IMR-90 (cell line): ENCODE data around the gene DYRK1A. TPM values are rescaled to one million over a fixed set of nuclear protein-coding genes. Genes with fewer than 3 reads are reported as not detected.

ENCODE experiments used
- ATAC-seq: fragments of 200-7000 bp; cut with Tn5 transposase; 2 replicates; pipeline ENCODE4 v1.9.1; 2020; ENCODE audit warnings: low read depth, mild to moderate bottlenecking, moderate library complexity
- BruUV-seq: library from RNA; stranded (reverse); fragments of 400-500 nt; replicated peaks from 2 replicates; lab custom pipeline; 2021; lab: Mats Ljungman, UMichigan
- CTCF ChIA-PET: fragments of 300-600 bp; formaldehyde crosslinking; extraction: SDS; loops from one replicate; lab custom pipeline; 2021; ENCODE audit warnings: antibody characterized with exemption; lab: Yijun Ruan, JAX
- POLR2A ChIA-PET: fragments of 300-600 bp; sonication (Branson Sonifier 250); formaldehyde crosslinking; loops from one replicate; lab custom pipeline; 2022; ENCODE audit warnings: antibody characterized with exemption; ENCODE audit not compliant: unreplicated experiment; lab: Charles Lee
- DNase-seq: peaks from one replicate; pipeline ENCODE4 v3.0.0; 2013
- H2AFZ ChIP-seq: replicated peaks from 2 replicates; pipeline ENCODE3; 2013; ENCODE audit warnings: low read length, mild to moderate bottlenecking; ENCODE audit not compliant: poor library complexity
- H2AK5ac ChIP-seq: 2 replicates; pipeline ENCODE4 v1.6.1; 2013; ENCODE audit warnings: low read depth, low read length, inconsistent platforms
- H2AK9ac ChIP-seq: replicated peaks from 2 replicates; pipeline ENCODE3; 2013; ENCODE audit warnings: mild to moderate bottlenecking, low read depth, low read length, moderate library complexity; ENCODE audit not compliant: poor library complexity
- H2BK120ac ChIP-seq: 2 replicates; pipeline ENCODE4 v1.6.1; 2013; ENCODE audit warnings: low read depth, low read length, inconsistent platforms
- H2BK15ac ChIP-seq: 3 replicates; pipeline ENCODE4 v1.6.1; 2013; ENCODE audit warnings: low read depth, low read length, inconsistent platforms
- H2BK20ac ChIP-seq: 2 replicates; pipeline ENCODE4 v1.6.1; 2013; ENCODE audit warnings: low read depth, mild to moderate bottlenecking, inconsistent platforms, low read length, moderate library complexity
- H2BK5ac ChIP-seq: 2 replicates; pipeline ENCODE4 v1.6.1; 2013; ENCODE audit warnings: mild to moderate bottlenecking, low read depth, low read length, inconsistent platforms; ENCODE audit not compliant: poor library complexity, severe bottlenecking
- H3K14ac ChIP-seq: replicated peaks from 2 replicates; pipeline ENCODE4 v1.6.1; 2013; ENCODE audit warnings: low read depth, low read length, inconsistent platforms
- H3K18ac ChIP-seq: 2 replicates; pipeline ENCODE4 v1.6.1; 2013; ENCODE audit warnings: low read depth, low read length, control low read depth
- H3K23ac ChIP-seq: 2 replicates; pipeline ENCODE4 v1.6.1; 2013; ENCODE audit warnings: low read depth, low read length, inconsistent platforms
- H3K27ac ChIP-seq: 2 replicates; pipeline ENCODE4 v1.5.1; 2013; ENCODE audit warnings: mild to moderate bottlenecking, control low read depth, low read length; ENCODE audit not compliant: insufficient read depth
- H3K27me3 ChIP-seq: 2 replicates; pipeline ENCODE4 v1.6.1; 2013; ENCODE audit warnings: low read length; ENCODE audit not compliant: control insufficient read depth, insufficient read depth
- H3K36me3 ChIP-seq: 2 replicates; pipeline ENCODE4 v1.6.1; 2013; ENCODE audit warnings: low read length, mixed read lengths; ENCODE audit not compliant: control insufficient read depth, insufficient read depth
- H3K4ac ChIP-seq: 2 replicates; pipeline ENCODE4 v1.6.1; 2013; ENCODE audit warnings: low read depth, low read length, inconsistent platforms
- H3K4me1 ChIP-seq: 2 replicates; pipeline ENCODE4 v1.6.1; 2013; ENCODE audit warnings: low read length, mixed read lengths; ENCODE audit not compliant: control insufficient read depth, insufficient read depth
- H3K4me2 ChIP-seq: 2 replicates; pipeline ENCODE4 v1.6.1; 2013; ENCODE audit warnings: low read depth, mild to moderate bottlenecking, control low read depth, low read length, moderate library complexity
- H3K4me3 ChIP-seq: 2 replicates; pipeline ENCODE4 v1.5.1; 2013; ENCODE audit warnings: low read depth, mild to moderate bottlenecking, control low read depth, low read length, moderate library complexity; ENCODE audit not compliant: insufficient read depth
- H3K56ac ChIP-seq: 2 replicates; pipeline ENCODE4 v1.6.1; 2013; ENCODE audit warnings: low read length, inconsistent platforms; ENCODE audit not compliant: insufficient read depth; ENCODE audit errors: extremely low read depth
- H3K79me1 ChIP-seq, 2 experiments: 2 replicates each; pipeline ENCODE4 v1.6.1; 2013; ENCODE audit warnings: low read length in 2 of 2, inconsistent platforms in 1 of 2, low read depth in 1 of 2
- H3K9ac ChIP-seq: 2 replicates; pipeline ENCODE4 v1.6.1; 2013; ENCODE audit warnings: low read depth, low read length, control low read depth
- H3K9me1 ChIP-seq: 2 replicates; pipeline ENCODE4 v1.6.1; 2013; ENCODE audit warnings: low read length, inconsistent platforms; ENCODE audit not compliant: insufficient read depth
- H3K9me3 ChIP-seq: 2 replicates; pipeline ENCODE4 v1.6.1; 2013; ENCODE audit warnings: low read length; ENCODE audit not compliant: control insufficient read depth, insufficient read depth
- H4K20me1 ChIP-seq: 2 replicates; pipeline ENCODE4 v1.6.1; 2013; ENCODE audit warnings: low read length, inconsistent platforms; ENCODE audit not compliant: insufficient read depth
- H4K5ac ChIP-seq: 2 replicates; pipeline ENCODE4 v1.6.1; 2013; ENCODE audit warnings: mild to moderate bottlenecking, low read depth, low read length, control low read depth
- H4K8ac ChIP-seq, 2 experiments: 2 replicates each; pipeline ENCODE4 v1.6.1; 2013; ENCODE audit warnings: low read depth in 2 of 2, low read length in 2 of 2, control low read depth in 1 of 2, inconsistent platforms in 1 of 2
- H4K91ac ChIP-seq: 2 replicates; pipeline ENCODE4 v1.6.1; 2013; ENCODE audit warnings: low read depth, low read length, inconsistent platforms; ENCODE audit not compliant: insufficient read depth
- BHLHE40 ChIP-seq: fragments of 150-350 bp; IDR thresholded peaks from 2 replicates; pipeline ENCODE4 v1.6.1; 2016; ENCODE audit warnings: mild to moderate bottlenecking, low read depth, low read length
- CEBPB ChIP-seq: IDR thresholded peaks from 2 replicates; pipeline ENCODE4 v1.6.1; 2012; ENCODE audit warnings: low read depth, low read length, improper control_type of control experiment
- CHD1 ChIP-seq: IDR thresholded peaks from 2 replicates; pipeline ENCODE4 v1.6.1; 2012; ENCODE audit warnings: low read depth, low read length, improper control_type of control experiment
- CTCF ChIP-seq: conservative IDR thresholded peaks from 2 replicates; pipeline ENCODE4 v1.5.1; 2012; ENCODE audit warnings: mild to moderate bottlenecking, low read depth, low read length, improper control_type of control experiment
- ELK1 ChIP-seq: fragments of 150-350 bp; IDR thresholded peaks from 2 replicates; pipeline ENCODE4 v1.6.1; 2016; ENCODE audit warnings: low read depth, mild to moderate bottlenecking, low read length, moderate library complexity, borderline replicate concordance
- FOS ChIP-seq: fragments of 150-350 bp; IDR thresholded peaks from 2 replicates; pipeline ENCODE4 v1.6.1; 2016; ENCODE audit warnings: low read depth, low read length
- MAFK ChIP-seq: IDR thresholded peaks from 2 replicates; pipeline ENCODE4 v1.6.1; 2012; ENCODE audit warnings: low read depth, low read length, improper control_type of control experiment
- MAZ ChIP-seq: IDR thresholded peaks from 2 replicates; pipeline ENCODE4 v1.6.1; 2012; ENCODE audit warnings: low read depth, mild to moderate bottlenecking, low read length, improper control_type of control experiment, moderate library complexity, borderline replicate concordance
- MXI1 ChIP-seq: IDR thresholded peaks from 2 replicates; pipeline ENCODE4 v1.6.1; 2012; ENCODE audit warnings: low read depth, mild to moderate bottlenecking, low read length, moderate library complexity, borderline replicate concordance
- NFE2L2 ChIP-seq: fragments of 150-350 bp; IDR thresholded peaks from 2 replicates; pipeline ENCODE4 v1.6.1; 2016; ENCODE audit warnings: low read depth, mild to moderate bottlenecking, low read length
- POLR2A ChIP-seq: IDR thresholded peaks from 2 replicates; pipeline ENCODE4 v1.6.1; 2012; ENCODE audit warnings: mild to moderate bottlenecking, low read depth, low read length
- RAD21 ChIP-seq: IDR thresholded peaks from 2 replicates; pipeline ENCODE4 v1.6.1; 2012; ENCODE audit warnings: low read length, improper control_type of control experiment
- RCOR1 ChIP-seq: IDR thresholded peaks from 2 replicates; pipeline ENCODE4 v1.6.1; 2012; ENCODE audit warnings: mild to moderate bottlenecking, low read length, improper control_type of control experiment; ENCODE audit not compliant: insufficient replicate concordance
- RFX5 ChIP-seq: IDR thresholded peaks from 2 replicates; pipeline ENCODE4 v1.8.0; 2012; ENCODE audit warnings: low read depth, mild to moderate bottlenecking, low read length, moderate library complexity
- SMC3 ChIP-seq: fragments of 150-350 bp; IDR thresholded peaks from 2 replicates; pipeline ENCODE4 v1.6.1; 2016; ENCODE audit warnings: low read depth, mild to moderate bottlenecking, antibody characterized with exemption, low read length, moderate library complexity
- USF2 ChIP-seq: fragments of 150-350 bp; IDR thresholded peaks from 2 replicates; pipeline ENCODE4 v1.6.1; 2017; ENCODE audit warnings: mild to moderate bottlenecking, antibody characterized with exemption, low read length, low read depth
- WGBS, 2 experiments: methylation state at CpG; one replicate each; pipeline versions ENCODE4 v1.1.5 to v1.1.7; 2013; ENCODE audit warnings: missing lambda C conversion rate in 2 of 2; ENCODE audit not compliant: insufficient read length in 1 of 2; ENCODE audit errors: extremely low coverage in 2 of 2; 5-methylcytosine and 5-hydroxymethylcytosine counted together
- dilution Hi-C: fragments of 300-500 bp; cut with HindIII; formaldehyde crosslinking; loops from one replicate; pipeline ENCODE4 v1.14.3; 2018; ENCODE audit warnings: low sequenced_read_pairs; ENCODE audit not compliant: unreplicated experiment
- in situ Hi-C: fragments of 300-500 bp; cut with MboI; formaldehyde crosslinking; loops from 3 replicates; pipeline ENCODE4 v1.14.3; 2019; ENCODE audit warnings: low sequenced_read_pairs, inconsistent platforms, mixed read lengths
- intact Hi-C: fragments of 100-400 bp; cut with micrococcal nuclease; formaldehyde crosslinking; loops from 2 replicates; pipeline ENCODE4 v1.10.0; 2022
- polyA plus RNA-seq, 3 experiments: library from polyadenylated mRNA; depleted of rRNA; stranded (reverse); fragments of >200 nt; gene quantifications; 2 replicates each; pipeline ENCODE4 v1.2.3, GENCODE V29; 2012; ENCODE audit warnings: low replicate concordance in 1 of 3
- total RNA-seq: library from RNA; depleted of rRNA; stranded (reverse); fragments of >200 nt; gene quantifications from 2 replicates; pipeline ENCODE4 v1.2.3, GENCODE V29; 2012

The DYRK1A gene
- total and polyA plus RNA-seq, 2 of the 4 experiments (the other 2 are of a cell fraction), result 18.6 to 50.5 TPM

- Histone ChIP-seq H3K9ac (no peak overlapping the region), H2AFZ (no peak overlapping the region), H3K23ac (no peak overlapping the region), H3K9me1 (peaks cover 16% of the 10 kb centered on the region), H3K36me3 (peaks cover 14% of the 10 kb centered on the region), H3K27ac (no peak overlapping the region), H3K18ac (no peak overlapping the region), H2BK5ac (no peak overlapping the region), H3K4me1 (peaks cover 6% of the 10 kb centered on the region), H3K4ac (no peak overlapping the region), H2AK9ac (no peak overlapping the region), H3K9me3 (no peaks in the 10 kb centered on the region; the same call in 1 of the 2 replicates), H4K5ac (no peak overlapping the region), H3K27me3 (no peaks in the 10 kb centered on the region), H2AK5ac (no peak overlapping the region), H3K4me3 (no peak overlapping the region), H3K79me1 (peaks cover 44 to 60% of the 10 kb centered on the region in 2 experiments), H2BK20ac (no peak overlapping the region), H4K8ac (no peak overlapping the region), H2BK15ac (no peak overlapping the region), H3K56ac (no peak overlapping the region), H4K91ac (no peak overlapping the region), H4K20me1 (peaks cover 38% of the 10 kb centered on the region), H3K4me2 (no peak overlapping the region), H2BK120ac (no peak overlapping the region), H3K14ac (no peak overlapping the region)
- TF ChIP-seq CEBPB, result no peak
- no peak for TF ChIP-seq CTCF
- no peak for TF ChIP-seq RCOR1
- TF ChIP-seq RFX5, result no peak
- no peak for TF ChIP-seq RAD21
- no peak for TF ChIP-seq FOS
- no peak for TF ChIP-seq SMC3
- TF ChIP-seq MAZ, result no peak
- TF ChIP-seq NFE2L2, result no peak
- TF ChIP-seq ELK1, result no peak
- TF ChIP-seq MAFK, result no peak
- no peak for TF ChIP-seq USF2
- TF ChIP-seq BHLHE40, result no peak
- TF ChIP-seq CHD1, result no peak
- TF ChIP-seq POLR2A, result no peak
- no peak for TF ChIP-seq MXI1
- ATAC-seq, result no peak
- DNase-seq, result no peak
- ChIA-PET CTCF (no interaction called here), POLR2A (no interaction called here)
- whole genome bisulfite sequencing, 2 experiments, result no CpG with 5 or more reads among the region's 6 CpGs
- dilution Hi-C loops (no loop called here), in situ Hi-C loops (no loop called here), intact Hi-C loops (no loop called here)
- BruUV-seq, result no TSS peak
These were observed 60.6 kb downstream of the DYRK1A start for GRCh38 chr21:37427221-37427620.
